ELR (cell line): ENCODE data around the gene TUT1.
"Not testable (repeated sequence)": the region's sequence is repeated elsewhere in the genome, so short reads cannot be mapped to it uniquely, and the experiment has no call there.

Source experiments
- DNase-seq: peaks from one replicate; pipeline ENCODE4 v3.0.0-alpha.2; 2015; ENCODE audit warnings: low read depth

The TUT1 gene, protein sequence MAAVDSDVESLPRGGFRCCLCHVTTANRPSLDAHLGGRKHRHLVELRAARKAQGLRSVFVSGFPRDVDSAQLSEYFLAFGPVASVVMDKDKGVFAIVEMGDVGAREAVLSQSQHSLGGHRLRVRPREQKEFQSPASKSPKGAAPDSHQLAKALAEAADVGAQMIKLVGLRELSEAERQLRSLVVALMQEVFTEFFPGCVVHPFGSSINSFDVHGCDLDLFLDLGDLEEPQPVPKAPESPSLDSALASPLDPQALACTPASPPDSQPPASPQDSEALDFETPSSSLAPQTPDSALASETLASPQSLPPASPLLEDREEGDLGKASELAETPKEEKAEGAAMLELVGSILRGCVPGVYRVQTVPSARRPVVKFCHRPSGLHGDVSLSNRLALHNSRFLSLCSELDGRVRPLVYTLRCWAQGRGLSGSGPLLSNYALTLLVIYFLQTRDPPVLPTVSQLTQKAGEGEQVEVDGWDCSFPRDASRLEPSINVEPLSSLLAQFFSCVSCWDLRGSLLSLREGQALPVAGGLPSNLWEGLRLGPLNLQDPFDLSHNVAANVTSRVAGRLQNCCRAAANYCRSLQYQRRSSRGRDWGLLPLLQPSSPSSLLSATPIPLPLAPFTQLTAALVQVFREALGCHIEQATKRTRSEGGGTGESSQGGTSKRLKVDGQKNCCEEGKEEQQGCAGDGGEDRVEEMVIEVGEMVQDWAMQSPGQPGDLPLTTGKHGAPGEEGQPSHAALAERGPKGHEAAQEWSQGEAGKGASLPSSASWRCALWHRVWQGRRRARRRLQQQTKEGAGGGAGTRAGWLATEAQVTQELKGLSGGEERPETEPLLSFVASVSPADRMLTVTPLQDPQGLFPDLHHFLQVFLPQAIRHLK

DNA sequence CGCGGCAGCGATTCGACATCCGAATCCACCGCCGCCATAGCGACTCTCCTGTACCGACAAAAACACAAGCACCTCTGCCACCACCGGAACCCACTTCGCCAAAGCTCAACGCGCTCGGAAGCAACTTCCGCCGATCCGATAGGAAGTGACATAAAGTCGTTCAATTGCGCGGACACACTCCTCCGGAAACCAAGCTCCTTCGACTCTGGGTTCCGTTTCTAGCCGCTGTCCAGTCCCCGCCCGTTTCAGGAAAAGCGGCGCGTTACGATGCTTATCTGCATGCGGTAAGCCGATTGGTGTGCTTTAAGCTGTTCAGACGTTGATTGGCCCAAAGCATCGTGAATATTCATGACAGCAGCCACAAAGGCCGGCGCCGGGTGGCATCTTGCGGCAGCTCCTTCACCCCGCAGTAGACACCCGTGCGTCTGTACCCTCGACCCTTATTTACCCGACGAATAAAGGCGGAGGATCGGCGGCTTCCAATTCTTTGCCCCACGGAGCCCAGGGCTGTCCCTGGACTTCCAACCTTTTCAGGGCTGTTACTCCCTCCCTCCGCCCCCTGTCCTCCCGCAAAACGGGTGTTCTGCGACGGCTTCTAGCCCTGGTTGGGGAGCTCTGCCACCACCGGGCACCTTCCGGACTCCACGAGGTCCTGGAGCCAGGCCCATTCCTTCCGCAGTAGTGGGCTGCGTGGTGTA, at the start of gene TUT1:
Gene TUT1 (minus strand): TSS at position 76 of the 698 bp plus-strand sequence. CDS start 38 bp downstream, at position 38.
- DNase-seq: peak; percentile 99

DNA sequence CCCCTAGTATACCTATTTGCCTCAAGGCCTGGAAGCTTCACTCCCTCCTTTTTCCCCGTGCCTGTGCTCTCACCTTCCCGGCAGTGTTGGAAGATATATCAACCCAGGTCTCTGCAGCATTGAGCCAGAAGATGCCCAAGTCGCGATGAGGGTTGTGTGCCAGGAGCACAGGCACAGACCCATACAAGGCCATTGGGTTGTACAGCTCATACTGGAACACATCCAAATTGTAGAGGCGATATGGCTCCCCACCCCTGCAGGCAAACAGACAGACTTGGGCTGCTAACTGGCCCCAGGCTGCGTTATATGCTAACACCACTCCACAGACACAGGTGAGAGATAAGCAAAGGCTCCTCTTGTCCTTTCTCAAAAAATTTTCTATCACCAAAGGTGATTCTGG, 41.2 kb upstream of the TUT1 start:
- no peak for DNase-seq

DNA sequence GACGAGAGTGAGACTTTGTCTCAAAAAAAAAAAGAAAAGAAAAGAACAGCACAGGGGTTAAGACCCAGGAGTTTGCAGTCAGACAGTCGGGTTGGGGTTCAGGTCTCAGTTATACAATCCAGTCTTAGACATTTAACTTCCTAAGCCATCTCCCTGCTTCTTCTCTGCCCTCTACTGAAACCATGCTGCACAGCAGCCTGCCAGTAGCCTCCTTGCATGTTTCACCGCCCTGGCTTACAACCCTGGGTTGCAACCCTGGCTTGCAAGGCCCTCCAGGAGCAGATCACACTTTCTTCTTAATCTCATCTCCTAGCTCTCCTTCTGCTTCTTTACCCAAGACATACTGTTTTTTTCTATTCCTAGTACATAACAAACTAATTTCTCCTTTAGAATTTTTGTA, 36.4 kb upstream of the TUT1 start:
- no peak for DNase-seq

DNA sequence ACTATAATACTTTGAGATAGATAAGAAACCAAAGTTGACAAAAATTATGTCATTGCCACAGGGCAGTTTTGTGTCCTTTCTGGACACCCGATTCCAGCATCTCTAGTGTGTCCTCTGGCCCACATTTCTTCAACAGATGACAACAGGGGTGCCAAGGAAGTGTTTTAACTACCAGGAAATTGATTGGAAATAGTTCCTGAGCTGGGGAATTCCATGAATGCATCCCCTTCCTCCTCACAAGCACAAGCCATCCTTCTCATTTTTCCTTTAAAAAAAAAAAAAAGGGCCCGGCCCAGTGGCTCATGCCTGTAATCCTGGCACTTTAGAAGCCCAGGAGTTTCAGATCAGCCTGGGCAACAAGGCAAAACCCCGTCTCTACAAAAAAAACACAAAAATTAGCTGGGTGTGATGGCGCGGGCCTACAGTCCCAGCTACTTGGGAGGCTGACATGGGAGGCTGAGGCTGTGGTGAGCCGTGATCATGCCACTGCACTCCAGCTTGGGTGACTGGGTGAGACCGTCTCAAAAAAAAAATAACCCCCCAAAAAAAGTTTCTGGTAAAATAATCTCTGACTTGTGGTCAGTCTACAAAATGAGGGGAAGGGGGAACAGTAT, 31.3 kb upstream of the TUT1 start:
- DNase-seq: no peak

DNA sequence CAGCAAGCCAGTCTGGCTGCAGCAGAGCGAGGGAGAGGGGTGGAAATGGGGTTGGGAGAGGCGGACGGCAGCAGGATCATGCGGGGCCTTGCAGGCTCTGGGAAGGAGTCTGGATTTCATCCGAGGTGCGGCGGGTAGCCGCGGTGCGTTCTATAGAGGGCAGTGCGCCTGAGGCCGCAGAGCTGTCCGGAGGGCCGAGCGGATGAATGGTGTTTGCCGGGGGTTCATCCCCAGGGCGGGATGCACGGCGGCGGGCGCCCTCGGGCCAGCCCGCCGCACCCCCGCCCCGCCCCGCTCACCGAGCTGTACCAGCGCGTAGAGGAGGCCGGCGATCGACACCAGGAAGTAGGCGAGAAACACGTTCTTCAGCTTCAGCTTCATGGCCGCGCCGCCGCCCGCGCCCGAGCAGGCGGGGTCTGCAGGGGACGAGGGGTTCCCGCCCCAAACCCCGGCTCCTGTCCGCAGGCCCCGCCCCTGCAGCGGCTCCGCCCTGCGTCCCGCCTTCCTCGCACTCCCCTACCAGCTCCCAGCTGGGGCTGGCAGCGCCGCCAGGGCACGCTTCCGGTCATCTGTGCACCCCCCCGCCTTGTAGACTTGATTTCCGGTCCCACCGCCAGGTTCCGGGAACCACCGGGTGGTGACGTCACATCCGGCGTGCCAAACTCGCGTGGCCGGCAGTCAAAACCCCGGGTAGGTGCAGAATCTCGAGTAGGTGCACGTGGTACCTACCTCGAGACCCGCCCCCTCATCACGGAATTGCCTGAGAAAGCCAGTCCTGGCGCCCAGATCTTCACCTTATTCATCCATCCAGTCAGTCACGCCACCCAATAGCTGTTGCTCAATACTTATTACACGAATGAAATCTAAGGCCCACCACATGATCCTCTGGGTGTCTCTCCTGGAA, 30.5 kb upstream of the TUT1 start, which contains the start of gene B3GAT3:
Gene B3GAT3 (minus strand): TSS at position 420 of the 904 bp plus-strand sequence. CDS start 39 bp downstream, at position 381.
- peak; percentile 98 for DNase-seq

DNA sequence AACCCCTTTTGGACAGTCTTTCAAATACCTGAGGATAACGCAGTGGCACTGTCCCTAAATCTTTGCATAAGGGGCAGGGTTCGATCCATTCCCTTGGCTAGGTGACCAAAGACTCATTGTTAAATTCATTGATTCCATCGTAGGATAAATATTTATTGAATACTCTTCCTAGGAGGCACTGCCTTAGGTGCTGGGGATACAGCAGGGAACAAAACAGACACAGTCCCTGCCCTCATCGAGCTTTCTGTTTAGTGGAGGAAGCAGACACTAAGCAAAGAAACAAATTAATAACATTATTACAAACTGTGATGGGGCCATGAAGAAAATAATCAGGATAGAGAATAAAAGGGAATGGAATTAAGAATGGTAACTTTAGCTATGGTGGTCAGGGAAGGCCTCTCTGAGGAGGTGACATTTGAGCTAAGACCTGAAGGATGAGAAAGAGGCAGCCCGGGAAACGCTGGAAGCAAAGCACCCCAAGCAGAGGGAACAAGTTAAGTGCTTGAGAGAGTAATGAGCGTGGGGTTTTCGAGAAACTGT, 29.8 kb upstream of the TUT1 start:
- no peak for DNase-seq

DNA sequence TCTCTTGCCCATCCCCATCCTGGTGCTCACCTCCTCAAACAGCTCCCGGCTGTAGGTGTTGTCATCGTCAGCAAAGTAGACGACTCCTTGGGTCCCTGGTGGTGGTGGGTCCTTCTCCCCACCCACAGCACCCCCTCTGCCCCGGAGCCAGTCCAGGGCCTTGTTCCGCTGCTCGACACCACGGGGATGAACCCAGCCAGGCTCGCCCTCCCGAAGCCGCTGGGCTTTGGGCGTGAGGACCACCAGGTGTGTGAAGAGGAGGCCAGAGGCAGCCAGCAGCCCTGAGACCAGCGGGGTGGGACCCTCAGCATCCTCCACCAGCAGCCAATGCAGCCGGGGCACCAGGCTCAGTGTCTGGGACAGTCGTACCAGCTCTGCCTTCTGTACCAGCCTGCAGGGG, 25.6 kb upstream of the TUT1 start:
- not testable (repeated sequence) for DNase-seq

DNA sequence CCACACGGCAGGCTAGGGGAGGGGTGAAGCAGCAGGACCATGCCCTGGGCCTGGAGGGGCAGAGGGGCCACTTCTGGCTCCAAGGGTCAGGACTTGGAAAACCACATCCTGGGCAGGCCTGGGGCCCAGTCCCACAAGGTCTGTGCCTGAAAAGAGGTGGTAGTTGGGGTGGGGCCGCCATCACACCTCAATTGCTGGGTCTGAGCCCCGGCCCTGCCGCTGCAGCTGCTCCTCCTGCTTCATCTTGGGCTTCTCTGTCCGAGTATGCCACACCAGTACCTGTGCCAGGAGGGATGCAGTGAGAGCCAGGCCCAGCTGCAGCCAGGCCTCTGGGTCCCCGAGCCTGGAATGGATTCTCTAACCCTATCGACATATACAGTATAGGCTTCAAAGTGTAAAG, 24.2 kb upstream of the TUT1 start:
- DNase-seq: no peak

DNA sequence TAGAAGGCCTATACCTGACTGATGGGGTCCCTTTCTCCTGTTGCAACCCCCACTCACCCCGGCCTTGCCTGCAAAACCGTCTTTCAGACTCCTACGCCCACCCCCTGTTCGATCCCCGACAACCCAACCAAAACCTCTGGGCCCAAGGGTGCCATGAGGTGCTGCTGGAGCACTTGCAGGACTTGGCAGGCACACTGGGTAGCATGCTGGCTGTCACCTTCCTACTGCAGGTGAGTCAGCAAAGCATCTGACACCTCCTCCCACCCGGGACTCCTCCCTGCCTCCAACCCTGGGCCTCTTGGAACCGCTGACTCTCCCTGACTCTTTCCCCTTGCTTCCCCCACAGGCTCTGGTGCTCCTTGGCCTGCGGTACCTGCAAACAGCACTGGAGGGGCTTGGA, 23.0 kb upstream of the TUT1 start:
- DNase-seq: peak; percentile 60

DNA sequence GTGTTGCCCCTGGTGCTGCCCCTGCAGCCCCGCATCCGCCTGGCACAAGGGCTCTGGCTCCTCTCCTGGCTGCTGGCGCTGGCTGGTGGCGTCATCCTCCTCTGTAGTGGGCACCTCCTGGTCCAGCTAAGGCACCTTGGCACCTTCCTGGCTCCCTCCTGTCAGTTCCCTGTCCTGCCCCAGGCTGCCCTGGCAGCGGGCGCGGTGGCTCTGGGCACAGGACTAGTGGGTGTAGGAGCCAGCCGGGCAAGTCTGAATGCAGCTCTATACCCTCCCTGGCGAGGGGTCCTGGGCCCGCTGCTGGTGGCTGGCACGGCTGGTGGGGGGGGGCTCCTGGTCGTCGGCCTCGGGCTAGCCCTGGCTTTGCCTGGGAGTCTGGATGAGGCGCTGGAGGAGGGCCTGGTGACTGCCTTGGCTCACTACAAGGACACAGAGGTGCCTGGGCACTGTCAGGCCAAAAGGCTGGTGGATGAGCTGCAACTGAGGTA, 22.0 kb upstream of the TUT1 start:
- no peak for DNase-seq

DNA sequence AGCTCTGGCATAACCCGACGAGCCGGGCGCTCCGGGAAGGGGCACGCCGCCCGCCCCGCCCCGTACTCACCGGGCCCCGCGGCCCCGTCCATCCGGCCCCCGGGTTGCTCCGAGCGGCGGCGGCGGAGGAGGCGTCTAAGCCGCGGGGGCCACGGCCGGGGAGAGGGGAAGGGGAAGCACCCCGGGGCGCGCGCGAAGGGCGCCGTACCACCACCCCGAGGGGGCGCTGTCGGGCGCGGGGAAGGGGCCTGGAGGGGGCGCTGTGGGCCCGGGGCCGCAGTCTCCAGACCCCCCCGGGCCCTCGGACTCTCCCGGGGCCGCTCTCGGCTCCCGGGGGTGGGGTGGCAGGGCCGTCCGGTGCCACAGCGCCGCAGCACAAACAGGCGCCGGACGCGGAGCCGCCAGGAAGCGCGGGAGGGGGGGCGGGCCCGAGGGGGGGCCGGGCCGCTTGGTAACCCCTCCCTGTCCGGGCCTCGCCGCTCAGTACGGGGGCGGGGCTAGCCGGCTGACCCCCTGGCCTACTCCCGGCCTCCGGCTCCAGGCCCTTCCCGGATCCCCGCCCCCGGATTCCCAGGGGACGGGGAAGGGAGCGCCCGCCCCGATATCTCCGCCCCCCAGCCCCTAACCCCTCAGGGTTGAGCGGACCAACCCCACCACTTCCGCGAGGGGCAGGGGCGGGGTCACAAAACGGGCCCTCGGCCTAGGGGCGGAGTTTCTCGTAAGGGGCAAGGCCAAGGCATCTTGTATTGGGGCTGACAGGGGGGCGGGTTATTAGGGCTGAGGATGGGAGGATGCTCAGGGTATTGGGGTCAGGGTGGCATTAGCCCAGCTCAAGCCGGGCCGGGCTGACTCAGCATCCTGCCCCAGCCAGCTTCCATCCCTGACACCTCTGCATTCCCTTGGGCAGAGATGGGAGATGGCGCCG, 21.3 kb upstream of the TUT1 start, which contains the start of the genes EML3 and ROM1:
Gene EML3 (minus strand): TSS at position 410 of the 925 bp plus-strand sequence. CDS start 318 bp downstream, at position 92.
Gene ROM1 (plus strand): TSS at position 892 of the 925 bp plus-strand sequence. CDS start 25 bp downstream, at position 917.
- peak; percentile 84 for DNase-seq

DNA sequence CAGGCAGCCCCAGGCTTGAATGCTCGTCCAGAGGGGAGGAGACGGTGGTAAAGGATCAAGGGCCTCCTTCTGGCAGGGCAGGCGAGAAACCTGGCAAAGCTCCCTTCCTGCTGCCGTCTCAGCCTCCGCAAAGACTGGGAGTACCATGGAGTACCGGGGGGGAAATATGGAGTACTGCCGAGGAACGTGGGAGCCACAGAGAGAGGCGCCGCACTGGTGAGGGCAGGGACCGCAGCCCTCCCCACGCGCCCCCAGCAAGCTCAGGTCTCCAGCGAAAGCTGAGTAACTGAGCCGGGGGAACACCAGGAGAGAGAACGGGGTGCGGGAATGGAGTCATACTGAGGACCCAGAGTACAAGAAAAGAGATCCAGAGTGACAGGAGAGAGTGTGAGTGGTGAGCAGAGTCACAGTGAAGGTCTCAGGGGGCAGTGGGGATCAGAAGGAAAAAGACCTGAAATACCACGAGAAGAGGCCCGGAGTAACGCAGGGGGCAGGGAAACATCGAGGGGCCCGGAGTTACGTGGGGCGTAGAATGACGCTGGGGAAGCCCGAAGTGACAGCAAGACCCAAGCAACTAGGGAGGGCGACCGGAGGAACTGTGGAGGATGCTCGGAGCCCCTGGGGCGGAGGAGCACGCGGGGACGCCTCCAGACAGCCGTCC, 20.5 kb upstream of the TUT1 start:
- peak; percentile 72 for DNase-seq

DNA sequence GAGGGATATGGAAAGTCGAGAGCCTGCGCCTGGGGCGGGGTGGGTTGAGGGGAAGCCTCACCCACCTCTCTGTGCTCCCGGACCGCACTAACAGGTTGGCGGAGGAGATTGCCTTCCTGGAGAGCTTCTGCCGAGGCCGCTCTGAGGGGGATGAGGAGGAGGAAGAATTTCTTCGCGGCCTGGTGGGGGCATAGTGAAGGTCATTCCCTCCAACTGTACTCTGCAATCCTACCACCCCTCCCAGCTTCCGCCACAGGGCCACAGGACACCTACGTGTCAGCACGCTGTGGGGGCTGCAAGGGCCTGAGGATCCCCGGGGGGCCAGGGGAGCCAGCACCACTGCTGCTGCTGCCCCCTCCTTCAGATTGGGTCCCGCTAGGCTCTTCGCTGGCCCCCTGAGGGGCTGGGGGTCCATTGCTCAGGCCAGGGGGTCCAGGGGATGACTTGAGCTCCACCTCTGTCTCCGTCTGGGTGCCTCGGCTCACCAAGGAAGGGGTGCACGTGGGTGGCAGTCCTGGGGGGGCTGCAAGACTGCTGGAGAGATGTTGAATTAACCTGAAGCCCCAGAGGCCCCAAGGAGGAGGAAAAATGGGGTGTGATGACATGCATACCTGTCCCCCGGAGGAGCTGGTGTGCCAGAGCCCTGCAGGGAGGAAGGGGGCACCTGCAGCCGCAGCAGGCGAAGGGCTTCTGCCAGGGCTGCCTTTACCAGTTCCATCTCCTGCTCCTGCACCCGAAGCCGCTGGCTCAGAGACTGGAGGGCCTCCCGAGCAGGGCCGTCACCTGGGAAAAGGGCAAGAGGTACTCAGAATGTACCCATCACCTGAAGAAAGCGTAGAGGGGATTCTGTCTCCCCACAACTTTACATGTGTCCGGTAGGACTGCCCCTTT, 19.7 kb upstream of the TUT1 start:
- DNase-seq: no peak

DNA sequence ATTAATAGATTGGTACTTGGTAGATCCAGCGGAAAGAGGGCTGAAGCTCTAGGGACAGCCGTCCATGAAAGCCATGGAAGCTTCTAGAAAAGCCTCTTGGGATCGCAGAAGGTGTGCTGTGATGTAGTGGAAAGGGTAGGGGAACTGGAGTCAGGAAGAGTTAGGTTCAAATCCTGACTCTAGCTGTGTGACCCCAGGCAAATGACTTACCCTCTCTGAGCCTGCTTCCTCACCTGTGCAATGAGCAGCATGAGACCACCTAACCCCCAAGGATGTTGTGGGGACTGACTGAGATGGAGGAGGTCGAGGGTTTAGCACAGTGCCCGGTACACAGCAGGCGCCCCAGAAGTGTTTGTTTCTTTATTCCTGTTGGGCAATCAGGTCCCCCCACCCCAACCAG, 19.1 kb upstream of the TUT1 start:
- no peak for DNase-seq

DNA sequence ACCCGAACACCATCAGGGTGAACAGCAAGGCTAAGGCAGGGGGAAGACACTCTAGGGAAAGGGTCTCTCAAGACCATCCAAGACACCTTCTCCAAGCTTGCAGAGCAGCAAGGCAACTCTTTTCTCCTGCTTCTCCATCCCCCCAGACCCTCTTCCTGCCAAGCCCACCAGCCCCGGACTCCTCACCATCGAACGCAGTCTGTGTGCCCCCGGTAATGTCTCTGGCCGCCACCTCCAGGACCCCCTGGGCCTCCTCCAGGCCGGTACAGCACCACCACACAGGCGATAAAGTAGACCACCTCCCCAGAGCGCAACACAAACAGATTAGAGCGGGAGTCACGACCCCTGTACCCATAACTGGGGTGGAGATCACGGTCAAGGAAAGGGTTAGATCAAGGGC, 17.5 kb upstream of the TUT1 start:
- DNase-seq: no peak

DNA sequence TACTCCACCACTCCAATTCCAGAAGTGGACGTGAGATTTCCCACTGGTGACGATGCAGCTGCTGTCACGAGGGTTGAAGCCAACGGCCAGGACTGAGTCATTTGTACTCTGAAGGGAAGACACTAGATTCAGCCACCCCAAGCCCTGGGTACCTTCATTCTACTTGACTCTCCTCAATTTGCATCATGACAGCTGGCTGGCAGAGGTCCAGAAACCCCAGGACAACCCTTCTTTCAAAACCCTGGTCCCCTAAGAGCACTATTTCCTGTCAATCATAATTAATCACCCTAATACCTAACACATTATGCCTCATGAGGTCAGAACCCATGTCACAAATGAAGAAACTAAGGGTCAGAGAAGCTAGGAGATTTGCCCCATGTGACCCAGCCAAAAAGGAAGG, 16.4 kb upstream of the TUT1 start:
- DNase-seq: no peak

DNA sequence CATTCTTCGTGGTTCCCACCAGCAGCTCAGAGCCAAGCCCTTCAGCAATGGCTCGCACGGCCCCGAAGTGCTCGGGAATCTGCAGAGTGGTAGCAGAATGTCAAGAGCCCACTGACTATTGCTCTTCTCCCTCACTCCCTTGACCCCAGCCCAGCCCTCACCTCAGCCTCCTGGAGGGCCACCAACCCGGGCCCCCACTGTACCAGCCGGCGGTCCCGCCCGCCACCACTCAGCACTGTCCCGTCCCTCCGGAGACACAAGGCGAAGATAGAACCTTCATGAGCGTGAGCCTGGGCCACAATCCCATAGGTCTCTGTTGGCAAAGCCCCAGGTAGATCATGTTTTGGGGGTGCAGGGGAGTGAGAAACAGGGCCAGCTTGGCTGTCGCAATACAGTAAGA, 14.6 kb upstream of the TUT1 start:
- DNase-seq: no peak
